BE2C (cell line): ENCODE results near the gene CFAP92.

Source experiments
- DNase-seq: peaks from one replicate; pipeline ENCODE4 v3.0.0-alpha.2; 2020
- H3K27me3 ChIP-seq: fragments of 250-450 bp; sonication (Bioruptor Pico); 2 replicates; pipeline ENCODE4 v1.5.1; 2020; ENCODE audit warnings: mild to moderate bottlenecking
- H3K36me3 ChIP-seq: fragments of 250-450 bp; sonication (Bioruptor Pico); 2 replicates; pipeline ENCODE4 v1.5.1; 2020; ENCODE audit warnings: mild to moderate bottlenecking
- H3K4me1 ChIP-seq: fragments of 250-450 bp; sonication (Bioruptor Pico); 2 replicates; pipeline ENCODE4 v1.5.1; 2020
- H3K4me3 ChIP-seq: 2 replicates; pipeline ENCODE4 v1.5.1; 2011; ENCODE audit warnings: low read depth, low read length
- H3K9me3 ChIP-seq: fragments of 250-450 bp; sonication (Bioruptor Pico); 2 replicates; pipeline ENCODE4 v1.5.1; 2020
- CTCF ChIP-seq: IDR thresholded peaks from 2 replicates; pipeline ENCODE4 v1.5.1; 2012; ENCODE audit warnings: mild to moderate bottlenecking, low read depth, low read length

CFAP92 gene

GRCh38 chr3:128971421-128972100, 22.3 kb downstream of the CFAP92 start:
- no peaks in the 10 kb centered on the region for H3K36me3 ChIP-seq
- H3K4me3 ChIP-seq = no peak overlapping the region
- no peak for TF ChIP-seq CTCF
- no peaks in the 10 kb centered on the region for H3K9me3 ChIP-seq
- H3K27me3 ChIP-seq = peaks cover 33% of the 10 kb centered on the region
- H3K4me1 ChIP-seq = no peaks in the 10 kb centered on the region
- DNase-seq = no peak

GRCh38 chr3:128970740-128971047, 23.2 kb downstream of the CFAP92 start:
- H3K4me3 ChIP-seq = no peak overlapping the region
- H3K36me3 ChIP-seq = no peaks in the 10 kb centered on the region
- H3K27me3 ChIP-seq = peaks cover 33% of the 10 kb centered on the region
- no peak for DNase-seq
- no peak for TF ChIP-seq CTCF
- H3K4me1 ChIP-seq = no peaks in the 10 kb centered on the region
- no peaks in the 10 kb centered on the region for H3K9me3 ChIP-seq

- Histone ChIP-seq H3K4me3 (no peak overlapping the region), H3K27me3 (peaks cover 28% of the 10 kb centered on the region), H3K4me1 (no peaks in the 10 kb centered on the region), H3K36me3 (no peaks in the 10 kb centered on the region), H3K9me3 (no peaks in the 10 kb centered on the region)
- peak; percentile 98 for TF ChIP-seq CTCF
- peak; percentile 54 for DNase-seq
Observed at GRCh38 chr3:128969993-128970739, 23.7 kb downstream of the CFAP92 start.

- Histone ChIP-seq H3K36me3 (no peaks in the 10 kb centered on the region), H3K27me3 (peaks cover 18% of the 10 kb centered on the region), H3K4me1 (no peaks in the 10 kb centered on the region), H3K9me3 (no peaks in the 10 kb centered on the region), H3K4me3 (no peak overlapping the region)
- TF ChIP-seq CTCF = no peak
- DNase-seq = no peak
Observed at GRCh38 chr3:128967748-128968355, 26.0 kb downstream of the CFAP92 start.

- no peak for DNase-seq
- no peak overlapping the region for H3K4me3 ChIP-seq
- no peaks in the 10 kb centered on the region for H3K9me3 ChIP-seq
- no peaks in the 10 kb centered on the region for H3K36me3 ChIP-seq
- TF ChIP-seq CTCF = no peak
- H3K4me1 ChIP-seq = no peaks in the 10 kb centered on the region
- peaks cover 10% of the 10 kb centered on the region for H3K27me3 ChIP-seq
Observed at GRCh38 chr3:128965818-128966217, 28.1 kb downstream of the CFAP92 start.

- DNase-seq = no peak
- no peaks in the 10 kb centered on the region for H3K9me3 ChIP-seq
- TF ChIP-seq CTCF = no peak
- no peak overlapping the region for H3K4me3 ChIP-seq
- H3K27me3 ChIP-seq = peaks cover 8% of the 10 kb centered on the region
- no peaks in the 10 kb centered on the region for H3K4me1 ChIP-seq
- H3K36me3 ChIP-seq = no peaks in the 10 kb centered on the region
Observed at GRCh38 chr3:128965280-128965679, 28.6 kb downstream of the CFAP92 start.
